Globus pallidus (tissue), 1 donor: ENCODE results near the gene AACS.
"Not testable (repeated sequence)": the region's sequence is repeated elsewhere in the genome, so short reads cannot be mapped to it uniquely, and the experiment has no call there.

Source experiments
- DNase-seq: peaks from one replicate; pipeline ENCODE4 v3.0.0-alpha.2; 2015; ENCODE audit warnings: low spot score

AACS gene

GRCh38 chr12:125057708-125058107 is 7.5 kb upstream of the AACS start:
- DNase-seq, result no peak

GRCh38 chr12:125061229-125061628 is 4.0 kb upstream of the AACS start:
- no peak for DNase-seq

GRCh38 chr12:125063522-125063921 is 1.7 kb upstream of the AACS start:
- not testable (repeated sequence) for DNase-seq

- no peak for DNase-seq
These were observed 743 bp upstream of the AACS start for GRCh38 chr12:125064492-125064891.

GRCh38 chr12:125065919-125066570 is 810 bp downstream of the AACS start:
- no peak for DNase-seq

GRCh38 chr12:125068391-125068790 is 3.2 kb downstream of the AACS start:
- DNase-seq, result no peak

- DNase-seq, result no peak
These were observed 4.4 kb downstream of the AACS start for GRCh38 chr12:125069616-125070015.

- peak; percentile 46 for DNase-seq
These were observed 4.9 kb downstream of the AACS start for GRCh38 chr12:125070112-125070511.

GRCh38 chr12:125070661-125071390 is 5.6 kb downstream of the AACS start:
- no peak for DNase-seq

- no peak for DNase-seq
These were observed 6.2 kb downstream of the AACS start for GRCh38 chr12:125071456-125071855.

- no peak for DNase-seq
These were observed 7.3 kb downstream of the AACS start for GRCh38 chr12:125072496-125072895.

GRCh38 chr12:125074294-125074693 is 9.1 kb downstream of the AACS start:
- DNase-seq, result not testable (repeated sequence)

GRCh38 chr12:125076103-125076502 is 10.9 kb downstream of the AACS start:
- DNase-seq, result no peak

GRCh38 chr12:125079084-125079483 is 13.8 kb downstream of the AACS start:
- DNase-seq, result no peak

GRCh38 chr12:125079648-125080645 is 14.7 kb downstream of the AACS start:
- DNase-seq, result no peak

GRCh38 chr12:125081427-125081826 is 16.2 kb downstream of the AACS start:
- DNase-seq, result no peak

- DNase-seq, result no peak
These were observed 17.8 kb downstream of the AACS start for GRCh38 chr12:125083072-125083471.

GRCh38 chr12:125088199-125088598 is 23.0 kb downstream of the AACS start:
- not testable (repeated sequence) for DNase-seq

GRCh38 chr12:125089083-125089482 is 23.8 kb downstream of the AACS start:
- no peak for DNase-seq

- no peak for DNase-seq
These were observed 24.4 kb downstream of the AACS start for GRCh38 chr12:125089626-125090025.

- DNase-seq, result no peak
These were observed 25.2 kb downstream of the AACS start for GRCh38 chr12:125090437-125090836.

- no peak for DNase-seq
These were observed 26.2 kb downstream of the AACS start for GRCh38 chr12:125091401-125091800.
